GM19025 (cell line): ENCODE measurements around the gene SERF2.
A peak's percentile ranks its signal among the peaks of the same experiment; 100 is the strongest.
"Not testable (repeated sequence)": the region's sequence is repeated elsewhere in the genome, so short reads cannot be mapped to it uniquely, and the experiment has no call there.

Source experiments
- ATAC-seq: cut with Tn5 transposase; IDR thresholded peaks from one replicate; pipeline ENCODE4 v1.9.1; 2021; ENCODE audit warnings: mild to moderate bottlenecking, low read depth, moderate library complexity; ENCODE audit not compliant: unreplicated experiment

SERF2 gene

GRCh38 chr15:43826508-43827341, 34.6 kb downstream of the SERF2 start, which contains the start of gene WDR76:
Gene WDR76 (plus strand): TSS chr15:43827002. CDS start chr15:43827033, 31 bp downstream.
- peak; percentile 62 for ATAC-seq

DNA sequence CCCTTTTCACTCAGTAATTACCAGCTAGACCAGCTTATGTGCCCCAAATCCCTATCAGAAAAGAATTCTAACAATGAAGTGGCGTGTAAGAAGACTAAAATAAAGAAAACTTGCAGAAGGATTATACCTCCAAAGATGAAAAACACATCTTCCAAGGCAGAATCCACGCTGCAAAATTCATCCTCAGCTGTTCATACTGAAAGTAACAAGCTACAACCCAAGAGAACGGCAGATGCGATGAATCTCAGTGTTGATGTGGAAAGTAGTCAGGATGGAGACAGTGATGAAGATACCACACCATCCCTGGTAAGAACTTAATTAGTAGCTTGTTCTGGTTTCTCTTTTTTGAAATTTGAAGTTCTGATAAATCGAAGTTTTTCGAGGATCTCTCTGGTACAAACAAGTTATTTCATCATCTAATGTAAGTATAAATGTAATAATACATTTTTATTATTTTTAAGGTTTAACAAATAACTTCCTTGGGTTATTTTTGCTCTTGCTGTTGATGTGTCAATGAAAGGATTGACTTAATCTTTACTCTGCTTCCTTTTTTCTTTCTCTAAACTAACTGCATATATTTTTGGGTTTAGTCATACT, 36.0 kb downstream of the SERF2 start:
- ATAC-seq: no peak

GRCh38 chr15:43829951-43830540, 37.9 kb downstream of the SERF2 start:
- not testable (repeated sequence) for ATAC-seq

DNA sequence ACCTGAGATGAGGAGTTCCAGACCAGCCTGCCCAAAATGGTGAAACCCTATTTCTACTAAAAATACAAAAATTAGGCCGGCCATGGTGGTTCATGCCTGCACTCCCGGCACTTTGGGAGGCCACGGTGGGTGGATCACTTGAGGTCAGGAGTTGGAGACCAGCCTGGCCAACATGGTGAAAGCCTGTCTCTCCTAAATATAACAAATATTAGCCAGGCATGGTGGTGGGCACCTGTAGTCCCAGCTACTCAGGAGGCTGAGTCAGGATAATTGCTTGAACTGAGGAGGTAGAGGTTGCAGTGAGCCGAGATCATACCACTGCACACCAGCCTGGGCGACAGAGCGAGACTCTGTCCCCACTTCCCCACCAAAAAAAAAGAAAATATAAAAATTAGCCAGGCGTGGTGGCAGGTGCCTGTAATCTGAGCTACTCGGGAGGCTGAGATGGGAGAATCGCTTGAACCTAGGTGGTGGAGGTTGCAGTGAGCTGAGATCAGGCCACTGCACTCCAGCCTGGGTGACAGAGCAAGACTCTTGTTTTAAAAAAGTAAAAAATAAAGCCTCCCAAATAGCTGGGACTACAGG, 38.7 kb downstream of the SERF2 start:
- not testable (repeated sequence) for ATAC-seq

DNA sequence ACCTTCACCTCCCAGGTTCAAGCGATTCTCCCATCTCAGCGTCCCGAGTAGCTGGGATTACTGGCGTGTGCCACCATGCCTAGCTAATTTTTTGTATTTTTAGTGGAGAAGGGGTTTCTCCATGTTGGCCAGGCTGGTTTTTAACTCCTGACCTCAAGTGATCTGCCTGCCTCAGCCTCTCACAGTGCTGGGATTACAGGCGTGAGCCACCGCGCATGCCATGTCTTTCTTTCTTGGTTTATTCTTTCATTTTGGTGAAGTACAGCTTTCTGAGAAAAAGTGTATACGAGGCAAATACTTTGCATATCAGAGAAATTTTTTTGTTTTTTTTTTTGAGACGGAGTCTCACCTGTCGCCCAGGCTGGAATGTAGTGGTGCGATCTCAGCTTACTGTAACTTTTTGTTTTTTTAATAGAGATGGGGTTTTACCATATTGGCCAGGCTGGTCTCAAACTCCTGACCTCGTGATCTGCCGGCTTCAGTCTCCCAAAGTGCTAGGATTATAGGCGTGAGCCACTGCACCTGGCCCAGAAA, 39.5 kb downstream of the SERF2 start:
- ATAC-seq: not testable (repeated sequence)

DNA sequence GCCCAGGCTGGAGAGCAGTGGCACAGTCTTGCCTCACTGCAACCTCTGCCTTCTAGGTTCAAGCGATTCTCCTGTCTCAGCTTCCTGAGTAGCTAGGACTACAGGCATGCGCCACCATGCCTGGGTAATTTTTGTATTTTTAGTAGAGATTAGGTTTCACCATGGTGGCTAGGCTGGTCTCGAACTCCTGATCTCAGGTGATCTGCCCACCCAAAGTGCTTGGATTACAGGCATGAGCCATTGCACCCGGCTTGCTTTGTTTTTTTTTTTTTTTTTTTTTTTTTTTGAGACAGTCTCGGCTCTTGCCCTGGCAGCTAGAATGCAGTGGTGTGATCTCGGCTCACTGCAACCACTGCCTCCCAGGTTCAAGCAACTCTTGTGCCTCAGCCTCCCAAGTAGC, 40.4 kb downstream of the SERF2 start:
- not testable (repeated sequence) for ATAC-seq

DNA sequence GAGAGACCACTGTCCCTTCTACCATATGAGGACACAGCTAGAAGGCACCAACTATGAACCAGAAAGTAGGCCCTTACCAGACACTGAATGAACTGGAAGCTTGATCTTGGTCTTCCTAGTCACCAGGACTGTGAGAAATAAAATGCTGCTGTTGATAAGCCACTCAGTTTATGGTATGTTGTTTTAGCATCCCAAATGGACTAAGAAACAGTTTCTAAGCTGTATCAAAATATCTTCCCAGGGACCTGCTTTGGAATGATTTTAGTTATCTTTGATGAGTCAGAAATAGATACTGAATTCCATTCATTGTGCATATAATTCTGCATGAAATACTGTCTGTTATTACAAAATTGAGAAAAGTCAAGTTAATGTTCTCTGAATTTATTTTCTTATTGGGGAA, 53.3 kb downstream of the SERF2 start:
- ATAC-seq: no peak
